Erythroblast (primary cell): ENCODE data around the gene DOCK1.

Experiments
- GATA1 ChIP-seq: IDR thresholded peaks from 2 replicates; pipeline ENCODE4 v1.6.1; 2011; ENCODE audit warnings: low read depth, mild to moderate bottlenecking, control low read depth, low read length, moderate library complexity
- POLR2A ChIP-seq: IDR thresholded peaks from 2 replicates; pipeline ENCODE4 v1.6.1; 2011; ENCODE audit warnings: mild to moderate bottlenecking, low read length

GRCh38 chr10:127406018-127406550 is 500.9 kb downstream of the DOCK1 start:
- TF ChIP-seq POLR2A (no peak), GATA1 (no peak)
